Subcutaneous abdominal adipose tissue (tissue), 5 donors: Measurements from ENCODE around the gene SP140L.
"Not testable (repeated sequence)": the region's sequence is repeated elsewhere in the genome, so short reads cannot be mapped to it uniquely, and the experiment has no call there.

Experiments
- H3K27ac ChIP-seq: one replicate; pipeline ENCODE4 v1.7.0; 2013; ENCODE audit warnings: low read depth, mild to moderate bottlenecking, inconsistent platforms, low read length, moderate library complexity
- H3K27me3 ChIP-seq, 5 donors: one replicate each; pipeline ENCODE4 v1.7.0; 2013; ENCODE audit warnings: low read length in 5 of 5, inconsistent platforms in 1 of 5; ENCODE audit not compliant: control insufficient read depth in 5 of 5, insufficient read depth in 4 of 5
- H3K36me3 ChIP-seq, 5 donors: one replicate each; pipeline ENCODE4 v1.7.0; 2013; ENCODE audit warnings: low read length in 5 of 5; ENCODE audit not compliant: control insufficient read depth in 5 of 5, insufficient read depth in 5 of 5
- H3K4me1 ChIP-seq, 5 donors: one replicate each; pipeline ENCODE4 v1.7.0; 2013; ENCODE audit warnings: low read length in 5 of 5, mild to moderate bottlenecking in 3 of 5, moderate library complexity in 1 of 5; ENCODE audit not compliant: control insufficient read depth in 5 of 5, insufficient read depth in 5 of 5
- H3K4me3 ChIP-seq, 5 donors: one replicate each; pipeline ENCODE4 v1.7.0; 2013; ENCODE audit warnings: low read length in 5 of 5, low read depth in 1 of 5
- H3K9ac ChIP-seq, 5 donors: one replicate each; pipeline ENCODE4 v1.7.0; 2013; ENCODE audit warnings: low read length in 5 of 5, mild to moderate bottlenecking in 4 of 5, moderate library complexity in 3 of 5
- H3K9me3 ChIP-seq, 5 donors: one replicate each; pipeline ENCODE4 v1.7.0; 2013; ENCODE audit warnings: low read length in 5 of 5; ENCODE audit not compliant: control insufficient read depth in 5 of 5
- donor health status: healthy.
- donor health status: healthy.
- donor health status: healthy.
- donor health status: healthy.
- donor health status: healthy.

SP140L gene

GRCh38 chr2:230307485-230307884 is 19.5 kb upstream of the SP140L start:
- H3K27ac ChIP-seq: no peak overlapping the region
- H3K4me3 ChIP-seq: no peak overlapping the region
- no peaks in the 10 kb centered on the region for H3K27me3 ChIP-seq
- H3K9me3 ChIP-seq: peaks cover 0 to 16% (median 7%) of the 10 kb centered on the region in 5 donors
- H3K4me1 ChIP-seq: peaks cover 0 to 7% (median 5%) of the 10 kb centered on the region in 5 donors
- H3K9ac ChIP-seq: no peak overlapping the region
- H3K36me3 ChIP-seq: no peaks in the 10 kb centered on the region

DNA sequence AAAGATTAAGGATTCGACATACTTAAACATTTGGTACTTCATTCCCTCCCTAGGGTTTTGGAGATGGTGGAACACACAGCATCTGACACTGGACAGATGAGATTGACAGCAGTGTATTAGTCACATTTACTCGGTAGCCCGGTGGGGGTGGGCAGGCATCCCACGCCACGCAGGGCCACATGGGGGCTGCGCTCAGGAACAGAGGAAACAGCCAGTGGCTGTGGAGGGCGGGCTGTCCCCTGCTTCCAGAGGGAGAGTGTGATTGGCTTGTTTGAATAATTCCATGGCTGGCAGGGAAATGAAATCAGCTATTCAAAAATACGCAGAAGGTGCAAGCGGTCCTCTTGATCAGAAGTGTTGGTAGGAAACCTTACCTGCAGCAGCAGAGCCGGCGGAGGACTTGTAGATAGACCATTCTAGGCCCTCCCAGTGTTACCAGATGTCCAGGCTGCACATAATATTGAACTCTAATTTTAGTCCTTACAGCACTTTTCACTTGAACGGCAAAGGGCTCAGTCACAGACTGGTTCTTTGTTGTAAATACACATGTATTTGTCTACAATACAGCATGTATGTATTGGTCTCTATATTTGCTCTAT is 18.5 kb upstream of the SP140L start:
- Histone ChIP-seq H3K27ac (no peak overlapping the region), H3K9me3 (peaks cover 0 to 13% (median 6%) of the 10 kb centered on the region in 5 donors), H3K36me3 (no peaks in the 10 kb centered on the region), H3K4me1 (peaks cover 0 to 7% (median 5%) of the 10 kb centered on the region in 5 donors), H3K4me3 (no peak overlapping the region), H3K27me3 (no peaks in the 10 kb centered on the region), H3K9ac (no peak overlapping the region)

DNA sequence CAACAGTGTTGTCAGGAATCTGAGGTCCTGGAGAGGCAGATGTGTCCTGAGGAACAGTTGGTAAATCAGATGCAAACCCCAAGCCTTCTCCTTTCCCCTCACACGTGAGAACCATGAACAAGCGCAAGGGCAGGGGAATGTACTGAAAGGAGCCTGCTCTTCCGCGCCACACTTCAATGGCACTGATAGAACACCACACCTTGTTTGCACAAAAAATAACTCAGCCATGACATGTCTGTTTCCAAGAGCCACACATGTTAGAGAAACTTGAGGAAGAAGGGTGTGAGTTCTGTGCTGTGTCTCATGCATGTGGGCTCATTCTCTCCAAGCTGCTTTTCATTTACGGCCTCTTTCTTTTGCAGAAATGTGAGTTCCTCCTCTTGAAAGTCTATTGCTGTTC is 16.2 kb upstream of the SP140L start:
- not testable (repeated sequence) for H3K4me1 ChIP-seq, H3K27ac ChIP-seq, H3K36me3 ChIP-seq, H3K4me3 ChIP-seq, H3K9ac ChIP-seq, H3K9me3 ChIP-seq, H3K27me3 ChIP-seq

GRCh38 chr2:230311634-230312033 is 15.4 kb upstream of the SP140L start:
- H3K9me3 ChIP-seq, H3K27me3 ChIP-seq, H3K36me3 ChIP-seq, H3K4me3 ChIP-seq, H3K9ac ChIP-seq, H3K4me1 ChIP-seq, H3K27ac ChIP-seq: not testable (repeated sequence)

- H3K27ac ChIP-seq: no peak overlapping the region
- peaks cover 0 to under 1% (median 0%) of the 10 kb centered on the region in 5 donors for H3K4me1 ChIP-seq
- H3K9ac ChIP-seq: no peak overlapping the region
- H3K27me3 ChIP-seq: no peaks in the 10 kb centered on the region
- no peaks in the 10 kb centered on the region for H3K9me3 ChIP-seq
- H3K4me3 ChIP-seq: no peak overlapping the region
- no peaks in the 10 kb centered on the region for H3K36me3 ChIP-seq
Measured at GRCh38 chr2:230312638-230313037, 14.4 kb upstream of the SP140L start.

DNA sequence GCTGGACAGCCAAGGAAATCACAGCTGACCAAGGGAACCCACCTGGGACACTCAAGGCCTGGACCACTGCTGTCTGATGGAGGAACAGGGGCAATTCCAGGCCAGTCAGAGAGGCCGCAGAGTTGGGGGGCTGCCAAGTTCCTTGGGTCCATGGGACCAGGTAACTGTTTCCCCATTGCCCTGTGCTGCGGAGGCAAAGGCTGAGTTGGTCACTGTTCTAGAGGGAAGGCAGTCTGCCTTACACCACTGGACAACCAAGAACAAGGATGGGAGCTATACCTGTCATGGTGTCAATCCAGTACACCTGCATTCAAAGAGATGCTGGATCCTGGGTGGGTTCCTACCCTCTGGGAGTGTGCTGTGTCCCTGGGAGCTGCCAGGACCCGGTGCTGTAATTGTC is 9.6 kb upstream of the SP140L start:
- Histone ChIP-seq H3K27me3 (no peaks in the 10 kb centered on the region), H3K27ac (no peak overlapping the region), H3K36me3 (no peaks in the 10 kb centered on the region), H3K4me1 (peaks cover 0 to 16% (median 1%) of the 10 kb centered on the region in 5 donors), H3K9me3 (peaks cover 0 to 4% (median 2%) of the 10 kb centered on the region in 5 donors), H3K4me3 (no peak overlapping the region), H3K9ac (no peak overlapping the region)

DNA sequence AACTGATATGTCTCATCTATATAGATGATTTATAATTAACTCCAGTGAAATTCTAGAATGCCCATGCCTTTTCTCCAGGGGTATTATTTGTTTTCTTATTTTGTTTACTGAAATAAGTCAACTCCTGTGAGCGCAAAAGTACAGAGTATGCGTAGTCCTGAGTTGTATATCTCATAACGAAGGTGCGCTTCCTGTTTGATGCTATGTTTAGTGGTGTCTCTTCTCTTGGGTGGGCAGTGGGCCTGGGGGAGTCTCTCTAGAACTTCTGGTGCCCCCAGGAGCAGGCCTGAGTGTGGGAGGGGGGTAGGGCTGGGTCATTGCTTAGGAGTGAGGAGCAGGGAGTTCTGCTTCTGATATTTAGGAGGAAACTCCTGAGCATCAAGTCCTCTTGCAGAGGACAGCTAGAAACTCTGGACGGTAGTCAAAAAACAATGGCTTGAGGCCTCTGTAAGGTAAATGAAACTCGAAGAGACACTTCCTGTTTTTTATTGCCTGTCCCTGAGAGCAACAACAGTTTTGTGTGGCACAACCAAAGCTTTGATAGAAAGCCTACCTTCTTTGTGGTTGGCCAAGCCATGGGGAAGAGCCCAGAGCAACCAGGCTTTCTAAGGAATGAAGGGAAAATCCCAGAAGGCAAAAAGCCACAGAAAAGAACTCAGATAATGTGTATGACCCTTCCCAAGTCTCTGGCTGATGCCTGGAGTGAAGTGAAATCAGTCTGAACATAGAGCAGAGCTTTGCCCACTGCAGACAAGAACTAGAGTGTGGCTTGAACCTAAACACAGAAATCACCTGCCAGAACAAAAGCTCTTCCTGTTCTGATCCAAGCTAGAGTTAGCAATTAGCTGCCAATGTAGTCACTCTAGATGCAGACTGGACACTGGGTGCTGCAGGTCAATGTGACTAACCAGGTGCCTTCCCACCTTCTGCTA is 8.5 kb upstream of the SP140L start:
- H3K4me3 ChIP-seq: no peak overlapping the region
- H3K36me3 ChIP-seq: no peaks in the 10 kb centered on the region
- peaks cover 0 to 13% (median 12%) of the 10 kb centered on the region in 5 donors for H3K9me3 ChIP-seq
- H3K27ac ChIP-seq: no peak overlapping the region
- no peak overlapping the region for H3K9ac ChIP-seq
- peaks cover 0 to 16% (median 1%) of the 10 kb centered on the region in 5 donors for H3K4me1 ChIP-seq
- H3K27me3 ChIP-seq: no peaks in the 10 kb centered on the region

DNA sequence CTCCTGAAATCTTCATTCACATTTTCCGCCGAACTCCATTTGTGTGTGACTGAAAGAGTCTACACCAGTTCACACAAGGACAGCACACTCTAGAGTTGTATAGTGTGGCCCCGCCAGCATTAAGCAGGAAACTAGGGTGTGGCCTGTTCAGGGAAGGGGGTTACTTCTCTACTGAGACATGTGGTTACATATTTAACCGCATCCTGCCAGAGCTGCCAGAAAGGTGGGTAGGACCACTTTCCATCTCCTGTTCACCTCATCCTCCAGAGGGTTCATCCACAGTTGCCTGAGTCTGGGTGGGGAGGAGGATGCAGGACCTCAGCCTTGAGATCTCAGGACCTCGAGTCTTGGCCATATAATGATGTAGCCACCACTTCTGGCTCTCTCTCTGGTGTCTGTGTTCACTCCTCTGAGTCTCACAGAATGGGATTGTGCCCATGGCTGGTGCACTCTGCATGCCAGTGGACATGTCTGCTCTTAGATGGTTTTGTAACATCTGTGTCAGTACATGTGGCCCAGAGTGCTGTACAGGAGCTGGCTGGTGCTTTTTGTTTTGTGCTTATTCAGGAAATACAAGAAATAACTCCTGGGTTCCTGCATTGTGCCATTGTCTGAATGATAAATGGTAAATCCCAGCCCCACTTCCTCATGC is 7.7 kb upstream of the SP140L start:
- Histone ChIP-seq H3K9me3 (peaks cover 0 to 15% (median 13%) of the 10 kb centered on the region in 5 donors), H3K9ac (no peak overlapping the region), H3K4me3 (no peak overlapping the region), H3K27ac (no peak overlapping the region), H3K27me3 (no peaks in the 10 kb centered on the region), H3K36me3 (no peaks in the 10 kb centered on the region), H3K4me1 (peaks cover 0 to 16% (median 1%) of the 10 kb centered on the region in 5 donors)

DNA sequence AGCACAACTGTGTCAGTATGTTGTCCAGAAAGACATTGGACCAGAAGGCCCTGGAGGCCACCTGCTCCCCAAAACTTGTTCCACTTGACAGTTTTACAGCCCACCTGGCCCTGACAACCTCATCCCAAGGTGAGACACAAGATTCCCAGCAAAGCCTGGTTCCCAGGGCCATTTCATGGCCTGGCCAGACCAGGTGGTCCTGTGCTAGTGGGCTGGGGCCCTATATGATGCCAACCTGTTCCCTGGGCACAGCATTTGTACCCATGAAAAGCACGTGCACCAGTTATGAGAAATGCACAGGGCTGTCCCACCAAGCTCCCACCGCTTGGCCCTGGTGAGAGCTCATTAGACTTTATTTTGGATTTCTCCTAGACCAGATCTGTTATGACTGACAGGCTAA is 6.0 kb upstream of the SP140L start:
- Histone ChIP-seq H3K27ac (no peak overlapping the region), H3K9me3 (peaks cover 0 to 15% (median 13%) of the 10 kb centered on the region in 5 donors), H3K4me3 (no peak overlapping the region)

More for the DNA sequence above, 6.0 kb upstream of the SP140L start:
- no peaks in the 10 kb centered on the region for H3K36me3 ChIP-seq
- H3K9ac ChIP-seq: no peak overlapping the region
- H3K27me3 ChIP-seq: no peaks in the 10 kb centered on the region
- peaks cover 0 to 16% (median 1%) of the 10 kb centered on the region in 5 donors for H3K4me1 ChIP-seq
